ENCODE measurements around the gene TMEM119. TPM values are rescaled to one million over a fixed set of nuclear protein-coding genes. Genes with fewer than 3 reads are reported as not detected.
A peak's percentile ranks its signal among the peaks of the same experiment; 100 is the strongest.

Gene TMEM119
- total and polyA plus RNA-seq, 9 of the 15 experiments (the other 6 are each of a cell fraction or from before 2014, with no cell fraction given) = 0.18 TPM; not detected in 8

DNA sequence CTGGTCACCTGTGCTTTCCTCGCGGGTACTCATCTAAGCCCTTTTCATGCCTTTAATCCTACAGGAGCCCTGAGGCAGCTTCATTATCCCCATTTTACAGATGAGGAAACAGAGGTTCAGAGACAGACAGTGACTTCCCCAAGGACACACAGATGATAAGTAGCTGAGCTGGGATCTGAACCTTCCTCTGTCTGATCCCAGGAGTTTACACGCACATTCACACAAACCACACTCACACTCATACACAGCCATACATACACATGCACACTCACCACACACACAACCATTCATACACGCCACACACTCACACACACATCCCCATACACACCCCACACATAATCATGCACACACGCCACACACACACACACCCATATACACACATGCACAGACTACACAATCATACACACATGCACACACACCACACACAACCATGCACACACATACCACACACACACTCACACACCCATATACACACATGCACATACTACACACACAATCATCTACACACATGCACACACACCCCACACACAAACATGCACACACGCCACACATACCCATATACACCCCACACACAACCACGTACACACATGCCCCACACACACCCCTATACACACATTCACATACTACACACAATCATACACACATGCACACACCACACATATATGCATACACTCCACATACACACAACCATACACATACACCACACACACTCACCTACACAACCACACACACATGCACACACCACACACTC, 2.7 kb downstream of the TMEM119 start (continued):
- TF ChIP-seq ZNF212 (CRISPR knock-in tag; IDR thresholded peaks at IDR 0.05) (no peak), CBX1 (IDR thresholded peaks at IDR 0.05; ENCODE audit: low read depth) (peak; percentile 32; the same call in 1 of the 2 replicates), ZNF217 (CRISPR knock-in tag; IDR thresholded peaks at IDR 0.05) (no peak), PHF20 (IDR thresholded peaks at IDR 0.05; ENCODE audit: partially characterized antibody) (peak; percentile 66), MTA2 (IDR thresholded peaks at IDR 0.05; ENCODE audit: low read depth) (no peak), VEZF1 (CRISPR knock-in tag; IDR thresholded peaks at IDR 0.05) (no peak), NFE2L1 (tag; IDR thresholded peaks at IDR 0.05; ENCODE audit: borderline replicate concordance, low read depth) (no peak), RBM39 (optimal IDR thresholded peaks at IDR 0.05; ENCODE audit: low read depth, low read length) (no peak), TAF15 (IDR thresholded peaks at IDR 0.05; ENCODE audit: low read depth, low read length) (no peak), TEAD2 (tag; IDR thresholded peaks at IDR 0.05) (no peak)
- TF ChIP-seq, protein P1, sequence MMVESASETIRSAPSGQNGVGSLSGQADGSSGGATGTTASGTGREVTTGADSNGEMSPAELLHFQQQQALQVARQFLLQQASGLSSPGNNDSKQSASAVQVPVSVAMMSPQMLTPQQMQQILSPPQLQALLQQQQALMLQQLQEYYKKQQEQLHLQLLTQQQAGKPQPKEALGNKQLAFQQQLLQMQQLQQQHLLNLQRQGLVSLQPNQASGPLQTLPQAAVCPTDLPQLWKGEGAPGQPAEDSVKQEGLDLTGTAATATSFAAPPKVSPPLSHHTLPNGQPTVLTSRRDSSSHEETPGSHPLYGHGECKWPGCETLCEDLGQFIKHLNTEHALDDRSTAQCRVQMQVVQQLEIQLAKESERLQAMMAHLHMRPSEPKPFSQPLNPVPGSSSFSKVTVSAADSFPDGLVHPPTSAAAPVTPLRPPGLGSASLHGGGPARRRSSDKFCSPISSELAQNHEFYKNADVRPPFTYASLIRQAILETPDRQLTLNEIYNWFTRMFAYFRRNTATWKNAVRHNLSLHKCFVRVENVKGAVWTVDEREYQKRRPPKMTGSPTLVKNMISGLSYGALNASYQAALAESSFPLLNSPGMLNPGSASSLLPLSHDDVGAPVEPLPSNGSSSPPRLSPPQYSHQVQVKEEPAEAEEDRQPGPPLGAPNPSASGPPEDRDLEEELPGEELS (CRISPR knock-in tag; IDR thresholded peaks at IDR 0.05; ENCODE audit: borderline replicate concordance) = no peak
